Measurements from ENCODE around the gene ACAP1.

DNA sequence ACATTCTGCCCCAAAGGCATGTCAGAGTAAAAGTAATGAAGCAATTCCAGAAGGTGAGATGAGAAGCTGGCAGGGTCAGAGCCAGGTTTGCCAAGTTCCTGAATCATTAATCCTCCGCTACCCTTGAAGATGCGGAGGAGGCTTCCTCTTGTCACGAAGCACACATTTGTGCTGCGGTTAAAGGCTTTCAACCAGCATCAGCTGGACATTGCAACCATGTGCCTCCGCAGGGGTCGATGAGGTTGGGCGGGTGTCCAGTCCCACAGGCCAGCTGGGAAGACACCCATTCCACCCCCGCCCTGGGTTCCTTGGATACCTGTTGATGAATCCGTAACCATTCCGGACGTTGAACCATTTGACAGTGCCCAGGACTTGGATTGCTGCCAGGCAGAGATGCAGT, 43.2 kb upstream of the ACAP1 start:
- TF ChIP-seq, protein P1, sequence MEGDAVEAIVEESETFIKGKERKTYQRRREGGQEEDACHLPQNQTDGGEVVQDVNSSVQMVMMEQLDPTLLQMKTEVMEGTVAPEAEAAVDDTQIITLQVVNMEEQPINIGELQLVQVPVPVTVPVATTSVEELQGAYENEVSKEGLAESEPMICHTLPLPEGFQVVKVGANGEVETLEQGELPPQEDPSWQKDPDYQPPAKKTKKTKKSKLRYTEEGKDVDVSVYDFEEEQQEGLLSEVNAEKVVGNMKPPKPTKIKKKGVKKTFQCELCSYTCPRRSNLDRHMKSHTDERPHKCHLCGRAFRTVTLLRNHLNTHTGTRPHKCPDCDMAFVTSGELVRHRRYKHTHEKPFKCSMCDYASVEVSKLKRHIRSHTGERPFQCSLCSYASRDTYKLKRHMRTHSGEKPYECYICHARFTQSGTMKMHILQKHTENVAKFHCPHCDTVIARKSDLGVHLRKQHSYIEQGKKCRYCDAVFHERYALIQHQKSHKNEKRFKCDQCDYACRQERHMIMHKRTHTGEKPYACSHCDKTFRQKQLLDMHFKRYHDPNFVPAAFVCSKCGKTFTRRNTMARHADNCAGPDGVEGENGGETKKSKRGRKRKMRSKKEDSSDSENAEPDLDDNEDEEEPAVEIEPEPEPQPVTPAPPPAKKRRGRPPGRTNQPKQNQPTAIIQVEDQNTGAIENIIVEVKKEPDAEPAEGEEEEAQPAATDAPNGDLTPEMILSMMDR (IDR thresholded peaks at IDR 0.05): no peak
- no peak for TF ChIP-seq POLR2A (IDR thresholded peaks at IDR 0.05)
